OCI-LY1 (cell line): ENCODE measurements around the gene COA4.

Source experiments
- H2AFZ ChIP-seq: fragments of 200-600 bp; sonication (generic), shearing (Covaris generic); 2 replicates; pipeline ENCODE4 v1.6.0; 2014; ENCODE audit warnings: antibody characterized with exemption, mild to moderate bottlenecking, low read length
- H3F3A ChIP-seq: fragments of 200-600 bp; sonication (generic), shearing (Covaris generic); 2 replicates; pipeline ENCODE4 v1.6.0; 2014; ENCODE audit warnings: mild to moderate bottlenecking, antibody characterized with exemption, low read length, moderate library complexity; ENCODE audit not compliant: insufficient read depth
- H3K27ac ChIP-seq: fragments of 200-600 bp; sonication (generic); 2 replicates; pipeline ENCODE4 v1.5.1; 2014; ENCODE audit warnings: low read length, mixed run types, mild to moderate bottlenecking, low read depth; ENCODE audit not compliant: poor library complexity, severe bottlenecking
- H3K27me3 ChIP-seq: fragments of 200-600 bp; sonication (generic); 2 replicates; pipeline ENCODE4 v1.6.0; 2014; ENCODE audit warnings: antibody characterized with exemption, mild to moderate bottlenecking, low read length, moderate library complexity; ENCODE audit not compliant: insufficient read depth
- H3K36me3 ChIP-seq: fragments of 200-600 bp; sonication (generic); 2 replicates; pipeline ENCODE4 v1.6.1; 2014; ENCODE audit warnings: mild to moderate bottlenecking, antibody characterized with exemption, low read length, moderate library complexity, mixed read lengths; ENCODE audit not compliant: insufficient read depth
- H3K4me1 ChIP-seq: fragments of 200-600 bp; sonication (generic); 2 replicates; pipeline ENCODE4 v1.5.1; 2014; ENCODE audit warnings: mild to moderate bottlenecking, low read length, moderate library complexity; ENCODE audit not compliant: insufficient read depth, severe bottlenecking
- H3K4me2 ChIP-seq: fragments of 200-600 bp; sonication (generic), shearing (Covaris generic); 2 replicates; pipeline ENCODE4 v1.6.1; 2014; ENCODE audit warnings: low read length
- H3K4me3 ChIP-seq: fragments of 200-600 bp; sonication (generic); 2 replicates; pipeline ENCODE4 v1.5.1; 2014; ENCODE audit warnings: low read length, low read depth, mild to moderate bottlenecking, mixed read lengths; ENCODE audit not compliant: poor library complexity, severe bottlenecking
- H3K79me2 ChIP-seq: fragments of 200-600 bp; shearing (Covaris generic); 2 replicates; pipeline ENCODE4 v1.6.1; 2016; ENCODE audit warnings: mixed run types, low read length, mixed read lengths; ENCODE audit not compliant: insufficient read depth
- H3K9ac ChIP-seq: fragments of 200-600 bp; sonication (generic), shearing (Covaris generic); 2 replicates; pipeline ENCODE4 v1.6.1; 2014; ENCODE audit warnings: mild to moderate bottlenecking, low read length, mixed read lengths
- H3K9me2 ChIP-seq: fragments of 200-600 bp; sonication (generic), shearing (Covaris generic); 2 replicates; pipeline ENCODE4 v1.6.1; 2014; ENCODE audit warnings: low read depth, mild to moderate bottlenecking, low read length, mixed read lengths
- H3K9me3 ChIP-seq: fragments of 200-600 bp; shearing (Covaris generic); 2 replicates; pipeline ENCODE4 v1.6.1; 2014; ENCODE audit warnings: low read length, mixed read lengths
- H4K20me1 ChIP-seq: fragments of 200-600 bp; sonication (generic), shearing (Covaris generic); 2 replicates; pipeline ENCODE4 v1.6.0; 2016; ENCODE audit warnings: mild to moderate bottlenecking, low read length; ENCODE audit not compliant: insufficient read depth
- CTCF ChIP-seq: fragments of 200-600 bp; sonication (generic), shearing (Covaris generic); IDR thresholded peaks from 2 replicates; pipeline ENCODE4 v1.5.1; 2017; ENCODE audit warnings: mild to moderate bottlenecking, antibody characterized with exemption, low read length, moderate library complexity, mixed read lengths
- EZH2 ChIP-seq: fragments of 200-600 bp; sonication (generic), shearing (Covaris generic); IDR thresholded peaks from 2 replicates; pipeline ENCODE4 v1.8.0; 2017; ENCODE audit warnings: borderline replicate concordance, mixed run types, mild to moderate bottlenecking, antibody characterized with exemption, low read length, moderate library complexity, mixed read lengths

COA4 gene

GRCh38 chr11:73907191-73907590, 30.5 kb upstream of the COA4 start:
- H3K9me3 ChIP-seq = no peaks in the 10 kb centered on the region
- H2AFZ ChIP-seq = no peak overlapping the region
- H3K36me3 ChIP-seq = peaks cover 21% of the 10 kb centered on the region
- H3K27ac ChIP-seq = no peak overlapping the region
- no peak; the same call in 1 of the 2 replicates for TF ChIP-seq CTCF
- no peak for TF ChIP-seq EZH2
- no peaks in the 10 kb centered on the region for H3K4me1 ChIP-seq
- H3F3A ChIP-seq = no peaks in the 10 kb centered on the region
- no peaks in the 10 kb centered on the region for H4K20me1 ChIP-seq
- H3K9me2 ChIP-seq = no peaks in the 10 kb centered on the region
- no peaks in the 10 kb centered on the region for H3K79me2 ChIP-seq
- no peak overlapping the region for H3K4me2 ChIP-seq
- H3K27me3 ChIP-seq = no peaks in the 10 kb centered on the region
- no peak overlapping the region for H3K9ac ChIP-seq
- no peak overlapping the region for H3K4me3 ChIP-seq

GRCh38 chr11:73902303-73902702, 25.7 kb upstream of the COA4 start:
- H3F3A ChIP-seq = no peaks in the 10 kb centered on the region
- no peaks in the 10 kb centered on the region for H3K9me2 ChIP-seq
- no peak overlapping the region for H3K27ac ChIP-seq

GRCh38 chr11:73894725-73895335, 18.2 kb upstream of the COA4 start:
- H3K79me2 ChIP-seq = no peaks in the 10 kb centered on the region
- no peaks in the 10 kb centered on the region for H3K27me3 ChIP-seq
- H4K20me1 ChIP-seq = no peaks in the 10 kb centered on the region
- H3K4me1 ChIP-seq = no peaks in the 10 kb centered on the region
- no peak overlapping the region for H3K4me3 ChIP-seq
- no peak overlapping the region for H3K27ac ChIP-seq
- no peak overlapping the region for H3K9ac ChIP-seq
- no peak overlapping the region for H3K4me2 ChIP-seq
- TF ChIP-seq EZH2 (no peak), CTCF (no peak)
- peaks cover 21% of the 10 kb centered on the region for H3K36me3 ChIP-seq
- no peaks in the 10 kb centered on the region for H3K9me3 ChIP-seq
- no peak overlapping the region for H2AFZ ChIP-seq
- H3K9me2 ChIP-seq = no peaks in the 10 kb centered on the region
- H3F3A ChIP-seq = no peaks in the 10 kb centered on the region

More at GRCh38 chr11:73902303-73902702, 25.7 kb upstream of the COA4 start:
- Histone ChIP-seq H3K27me3 (no peaks in the 10 kb centered on the region), H3K4me3 (no peak overlapping the region), H3K4me1 (no peaks in the 10 kb centered on the region), H3K4me2 (no peak overlapping the region), H4K20me1 (no peaks in the 10 kb centered on the region), H2AFZ (no peak overlapping the region), H3K9me3 (no peaks in the 10 kb centered on the region), H3K36me3 (peaks cover 24% of the 10 kb centered on the region; the same call in 1 of the 2 replicates), H3K9ac (no peak overlapping the region), H3K79me2 (no peaks in the 10 kb centered on the region)
- TF ChIP-seq EZH2 = no peak
- TF ChIP-seq CTCF = no peak
